DMS153 treated with DMSO at 0.1 percent for 48 hours (cell line): Measurements from ENCODE around the gene ITGA6.

Experiments used
- DNase-seq: peaks from one replicate; lab custom pipeline; 2025; ENCODE audit not compliant: unreplicated experiment; lab: John Stamatoyannopoulos, UW

ITGA6 gene

DNA sequence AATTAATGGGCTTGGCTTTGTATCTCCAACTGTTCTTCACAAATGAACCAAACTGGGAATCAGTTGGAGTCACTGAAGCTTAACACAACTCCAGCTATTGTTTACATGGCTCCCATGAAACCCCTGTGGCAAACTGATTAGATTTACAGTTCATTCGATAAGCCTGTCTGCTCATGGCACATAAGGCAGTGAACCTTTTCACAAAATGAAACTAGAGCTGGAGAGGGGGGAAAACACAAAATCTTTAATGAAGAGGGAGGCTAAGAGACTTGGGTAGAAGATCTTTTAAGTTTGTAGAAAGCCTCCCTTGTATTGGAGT is 11.6 kb upstream of the ITGA6 start:
- DNase-seq: no peak

DNA sequence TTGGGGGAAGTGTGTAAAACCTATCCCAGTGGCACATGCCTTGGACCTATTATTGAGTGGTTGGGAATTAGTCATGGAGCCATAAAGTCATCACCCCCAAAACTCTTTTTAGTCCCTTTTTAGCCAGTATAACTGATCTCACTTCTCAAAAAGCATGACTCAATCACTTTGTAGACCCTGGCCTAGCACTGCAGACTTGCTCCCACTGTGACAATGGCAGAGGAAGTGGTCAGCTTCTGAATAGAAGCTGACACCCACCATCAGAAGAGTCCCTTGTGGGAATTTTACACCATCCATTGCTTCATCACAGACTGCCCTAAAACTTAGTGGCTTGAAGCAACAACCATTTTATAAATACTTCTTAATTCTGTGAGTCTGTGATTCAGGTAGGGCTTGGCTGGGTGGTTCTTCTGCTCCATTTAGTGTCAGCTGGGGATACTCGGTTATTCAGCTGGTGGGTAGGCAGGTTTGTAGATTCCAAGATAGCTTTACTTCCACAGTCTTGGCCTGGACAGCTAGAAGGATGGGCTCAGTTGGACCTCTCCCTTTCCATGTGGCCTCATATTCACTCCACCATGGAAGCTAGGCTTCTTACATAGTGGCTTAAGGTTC is 10.8 kb upstream of the ITGA6 start:
- no peak for DNase-seq

GRCh38 chr2:172420216-172420615 is 7.2 kb upstream of the ITGA6 start:
- no peak for DNase-seq

DNA sequence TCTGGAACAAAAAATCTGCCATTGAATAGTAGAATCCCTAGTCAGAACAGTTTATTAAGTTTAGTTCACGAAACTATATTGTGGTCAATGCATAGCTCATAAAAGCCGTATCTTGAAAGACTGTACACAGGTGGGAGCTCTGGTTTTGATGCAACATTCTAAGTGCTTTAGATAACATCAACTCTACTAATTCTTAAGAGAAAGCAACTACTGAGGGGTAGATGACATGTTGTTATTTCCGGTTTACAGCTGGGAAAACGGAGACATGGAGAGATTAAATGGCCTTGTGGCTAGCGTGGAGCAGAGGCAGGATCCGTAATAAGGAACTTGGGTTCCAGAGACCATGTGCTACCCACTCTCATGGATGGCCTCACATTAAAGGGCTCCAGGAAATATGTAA is 4.2 kb upstream of the ITGA6 start:
- no peak for DNase-seq

DNA sequence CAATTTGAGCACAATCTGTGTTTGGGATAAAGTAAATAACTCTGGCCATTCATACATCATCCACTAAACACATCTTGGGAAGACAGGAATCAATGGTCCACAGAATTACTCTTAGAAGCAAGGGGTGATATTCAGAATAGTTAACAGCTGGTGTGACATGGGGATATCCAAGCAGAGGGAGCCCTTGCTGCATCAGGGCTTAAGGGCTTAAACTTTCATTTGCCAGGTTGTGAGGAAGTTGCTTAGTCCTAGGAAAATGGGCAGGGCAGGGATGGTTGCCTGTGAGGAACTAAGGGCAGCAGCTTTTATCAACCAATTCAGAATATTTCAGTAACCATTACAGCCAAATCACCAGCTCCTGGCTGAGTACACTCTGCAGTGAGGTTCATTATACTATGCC is 2.0 kb upstream of the ITGA6 start:
- DNase-seq: no peak

DNA sequence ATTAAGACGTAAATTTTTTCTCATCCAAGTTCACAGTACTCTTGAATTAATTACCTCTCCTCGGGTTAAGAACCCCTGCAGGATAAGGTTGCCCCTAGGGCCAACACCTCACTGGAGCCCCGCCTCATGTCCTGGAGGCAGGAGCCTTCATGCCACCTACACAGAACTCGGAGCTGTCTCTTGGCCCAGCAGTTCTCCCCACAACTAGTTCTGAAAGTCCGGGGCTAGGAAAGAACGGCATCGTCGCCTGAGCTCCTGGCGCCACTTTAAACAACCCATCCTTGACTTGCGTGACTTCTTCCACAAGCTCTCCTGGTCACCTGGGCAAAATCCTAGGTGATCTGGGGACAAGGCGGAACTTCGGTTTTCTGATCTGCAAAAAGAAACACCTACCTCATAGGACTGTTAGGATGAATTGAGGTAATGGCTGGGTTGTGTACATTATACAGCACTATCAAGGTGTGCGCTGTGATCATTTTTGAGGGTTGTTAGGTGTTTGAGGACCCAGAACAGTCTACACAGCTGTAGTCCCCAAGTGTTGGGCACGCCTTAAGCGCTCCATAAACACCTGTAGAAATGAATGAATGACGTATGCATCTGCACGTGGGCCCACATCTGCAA is 641 bp upstream of the ITGA6 start:
- no peak for DNase-seq

DNA sequence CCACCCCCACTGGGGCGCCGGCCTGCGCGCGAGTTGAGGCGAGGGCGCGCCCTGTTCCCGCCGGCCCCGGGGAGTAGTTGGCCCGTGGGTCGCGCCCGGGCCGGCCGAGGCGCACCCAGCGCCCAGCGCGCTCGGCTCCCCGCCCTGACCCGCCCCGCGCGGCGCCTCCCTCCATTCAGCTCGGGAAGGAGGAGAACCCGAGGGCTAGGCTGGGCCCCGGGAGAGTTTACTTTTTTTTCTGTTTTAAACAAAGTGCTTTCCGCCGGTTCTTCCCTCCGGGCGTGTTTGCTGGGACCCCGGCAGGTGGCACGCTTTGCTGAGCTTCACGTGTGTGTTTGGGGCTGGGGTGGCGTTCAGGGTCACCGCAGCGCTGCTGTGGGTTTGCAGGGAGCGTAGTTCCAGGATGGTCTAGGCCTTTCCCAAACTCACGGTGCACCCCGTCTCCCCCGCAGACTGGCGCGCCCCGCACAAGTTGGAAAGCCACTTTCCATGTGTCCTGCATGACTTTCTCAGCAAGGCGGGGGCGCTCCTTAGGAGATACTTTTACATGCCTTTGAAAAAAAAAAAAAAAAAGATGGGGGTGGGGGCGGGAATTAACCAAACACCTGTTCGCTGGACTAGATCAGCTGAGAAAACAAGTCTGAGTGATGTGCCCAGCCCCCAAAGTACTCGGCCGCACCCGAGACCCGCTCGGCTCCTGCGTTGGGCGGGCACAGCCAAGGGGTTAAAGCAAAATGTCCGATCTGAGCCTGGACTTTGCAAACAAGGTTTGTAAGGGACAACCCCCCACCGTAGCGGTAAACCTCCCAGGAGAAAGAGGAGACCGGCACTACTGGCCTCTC is 825 bp downstream of the ITGA6 start:
- DNase-seq: peak; percentile 17

DNA sequence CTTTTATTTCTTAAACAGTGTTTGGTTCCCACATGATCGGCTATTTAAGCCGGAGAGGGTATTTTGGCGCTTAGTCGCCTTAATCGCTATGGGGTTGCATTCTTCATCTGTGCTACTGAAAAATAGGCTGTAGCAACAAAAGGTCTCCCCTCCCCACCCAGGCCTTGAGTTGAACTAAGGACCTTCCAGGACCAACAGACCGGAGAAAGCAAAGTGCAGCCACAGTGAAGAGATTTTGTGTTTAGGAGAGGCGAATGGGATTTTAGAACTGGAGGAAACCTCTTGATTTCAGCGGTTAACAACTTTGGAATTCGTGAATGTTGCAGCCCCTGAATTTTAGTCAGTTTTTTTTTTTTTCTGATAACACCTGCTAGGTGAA is 1.4 kb downstream of the ITGA6 start:
- no peak for DNase-seq

GRCh38 chr2:172429301-172429968 is 2.0 kb downstream of the ITGA6 start:
- no peak for DNase-seq

GRCh38 chr2:172430027-172430426 is 2.6 kb downstream of the ITGA6 start:
- no peak for DNase-seq

GRCh38 chr2:172430678-172431077 is 3.3 kb downstream of the ITGA6 start:
- DNase-seq: no peak

DNA sequence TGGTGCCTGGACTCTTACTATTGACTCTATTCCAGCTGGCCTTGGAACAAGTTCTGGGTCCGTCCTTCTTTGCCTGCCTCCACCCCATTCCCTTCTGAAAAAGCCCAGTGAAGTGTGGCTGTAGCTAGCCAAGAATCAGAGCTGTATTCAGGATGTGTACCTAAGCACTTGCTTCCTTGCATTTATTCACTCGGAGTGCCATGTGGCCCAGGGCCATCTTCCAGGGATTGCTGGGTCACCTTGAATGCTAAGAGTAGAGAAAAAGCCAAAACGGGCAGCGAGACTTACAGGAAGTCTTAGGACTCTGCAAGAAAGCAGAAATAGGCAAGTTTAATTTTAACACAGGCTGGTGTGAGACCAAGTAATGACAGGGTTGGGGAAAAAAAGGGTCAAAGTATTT is 4.1 kb downstream of the ITGA6 start:
- DNase-seq: no peak

DNA sequence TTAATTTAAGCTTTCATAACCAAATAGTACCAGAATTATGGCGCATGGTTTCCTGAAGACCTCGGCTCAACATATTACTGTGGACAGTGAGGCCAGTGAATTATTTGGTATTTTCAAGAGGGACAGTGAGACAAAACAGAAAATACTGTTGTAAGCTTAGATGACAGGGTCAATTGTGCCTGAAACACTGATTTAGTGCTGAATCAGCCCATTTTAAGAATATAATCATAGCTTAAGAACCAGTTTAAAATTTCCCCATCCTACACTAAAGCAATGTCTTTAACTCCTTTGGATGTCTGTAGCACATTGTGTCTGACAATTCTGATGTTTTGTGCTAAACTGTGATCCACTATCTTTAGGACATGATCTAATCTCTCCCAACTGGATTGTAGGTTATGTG is 4.6 kb downstream of the ITGA6 start:
- no peak for DNase-seq

DNA sequence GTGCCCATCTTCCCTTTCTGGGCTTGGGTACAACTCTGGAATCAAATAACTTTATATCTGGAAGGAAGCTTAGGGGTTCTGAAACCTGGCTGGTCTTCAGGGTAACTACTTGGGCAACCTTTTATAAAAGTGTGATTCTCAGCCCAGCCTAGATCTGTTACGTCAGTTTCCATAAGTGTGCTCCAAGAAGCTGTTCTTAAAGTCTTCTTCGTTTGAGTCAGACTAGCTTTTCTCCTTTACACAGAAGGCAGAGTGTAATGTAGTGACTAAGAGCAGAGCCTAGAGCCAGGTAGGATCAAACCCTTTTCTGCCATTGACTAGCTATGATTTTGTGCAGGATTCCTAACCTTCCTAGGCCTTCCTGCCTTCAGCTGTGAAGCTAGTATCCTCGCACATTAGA is 5.8 kb downstream of the ITGA6 start:
- DNase-seq: no peak

GRCh38 chr2:172434821-172435605 is 7.6 kb downstream of the ITGA6 start:
- DNase-seq: peak; percentile 10

DNA sequence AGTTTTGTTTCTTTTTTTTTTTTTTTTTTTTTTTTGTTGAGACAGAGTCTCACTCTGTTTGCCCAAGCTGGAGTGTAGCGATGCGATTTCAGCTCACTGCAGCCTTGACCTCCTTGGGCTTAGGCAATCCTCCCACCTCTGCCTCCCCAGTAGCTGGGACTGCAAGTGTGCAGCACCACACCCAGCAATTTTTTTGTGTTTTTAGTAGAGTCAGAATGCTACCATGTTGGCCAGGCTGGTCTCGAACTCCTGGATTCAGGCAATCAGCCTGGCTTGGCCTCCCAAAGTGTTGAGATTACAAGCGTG is 8.2 kb downstream of the ITGA6 start:
- no peak for DNase-seq

- no peak for DNase-seq
Measured at GRCh38 chr2:172436889-172437288, 9.5 kb downstream of the ITGA6 start.

DNA sequence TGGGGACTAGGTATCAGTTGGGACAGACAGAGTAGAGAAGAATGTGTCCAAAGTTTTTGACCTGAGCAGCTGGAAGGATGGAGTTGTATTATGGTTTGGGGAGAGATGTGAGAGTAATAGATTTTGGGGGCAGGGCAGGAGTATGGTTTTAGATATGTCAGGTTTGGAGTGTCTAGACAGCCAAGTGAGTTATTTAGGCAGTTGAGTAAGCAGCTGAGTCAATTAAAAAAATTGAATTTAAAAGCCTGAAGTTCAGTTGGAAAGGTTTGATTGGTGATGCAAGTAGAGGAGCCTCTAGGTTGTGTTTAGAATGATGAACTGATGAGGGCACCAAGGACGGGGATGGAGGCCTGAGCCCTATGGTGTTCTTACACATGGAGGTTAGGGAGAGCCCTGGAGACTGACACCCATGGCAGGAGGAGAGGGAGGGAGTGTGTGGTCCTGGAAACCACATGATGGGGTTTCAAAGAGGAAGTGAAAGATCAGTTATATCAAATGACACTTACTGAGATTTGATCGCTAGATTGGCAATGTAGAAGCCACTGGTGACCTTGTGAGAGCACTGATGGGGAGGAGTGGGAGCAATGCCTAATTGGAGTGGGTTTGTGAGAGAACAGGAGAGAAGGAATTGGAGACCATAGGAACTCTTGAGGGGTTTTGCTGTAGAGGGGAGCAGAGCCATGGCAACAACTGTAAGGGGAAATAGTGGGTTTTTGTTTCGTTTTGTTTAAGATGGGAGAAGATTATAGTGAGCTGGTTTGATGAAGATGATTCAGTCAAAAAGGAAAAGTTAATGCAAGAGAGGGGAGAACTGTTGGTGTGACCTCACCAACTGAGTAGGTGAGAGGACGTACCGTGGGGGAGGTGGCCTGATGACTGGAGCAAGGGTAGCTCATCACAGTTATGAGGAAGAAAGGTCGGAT is 10.3 kb downstream of the ITGA6 start:
- no peak for DNase-seq

GRCh38 chr2:172438741-172439508 is 11.5 kb downstream of the ITGA6 start:
- DNase-seq: no peak

GRCh38 chr2:172439509-172439860 is 12.1 kb downstream of the ITGA6 start:
- DNase-seq: no peak
